CD14-positive monocyte (primary cell): ENCODE data around the gene PIP5K1B. TPM values are rescaled to one million over a fixed set of nuclear protein-coding genes. Genes with fewer than 3 reads are reported as not detected.

Experiments
- DNase-seq, 3 donors: peaks; one replicate each; pipeline ENCODE4 v3.0.0-alpha.2; 2011 to 2022
- H2AFZ ChIP-seq: 2 replicates; pipeline ENCODE4 v1.6.0; 2012; ENCODE audit warnings: mild to moderate bottlenecking, low read depth, low read length, inconsistent platforms; ENCODE audit not compliant: insufficient read depth, poor library complexity, severe bottlenecking
- H3K27ac ChIP-seq, 2 donors: 1 replicate in 1 of 2; 2 replicates in 1 of 2; pipeline ENCODE4 v1.5.1; 2012 to 2013; ENCODE audit warnings: low read length in 2 of 2, control low read depth in 1 of 2, inconsistent platforms in 1 of 2, low read depth in 1 of 2, mild to moderate bottlenecking in 1 of 2
- H3K27me3 ChIP-seq, 2 donors: one replicate each; pipeline versions ENCODE4 v1.6.0 to v1.6.1; 2011 to 2013; ENCODE audit warnings: low read length in 2 of 2; ENCODE audit not compliant: control insufficient read depth in 2 of 2, insufficient read depth in 2 of 2
- H3K36me3 ChIP-seq, 2 donors: replicated peaks in 1 of 2; 1 replicate in 1 of 2; 2 replicates in 1 of 2; pipeline versions ENCODE4 v1.5.1 to v1.6.1; 2012 to 2013; ENCODE audit warnings: low read length in 2 of 2, control low read depth in 1 of 2, inconsistent platforms in 1 of 2, mild to moderate bottlenecking in 1 of 2; ENCODE audit not compliant: insufficient read depth in 2 of 2, control insufficient read depth in 1 of 2
- H3K4me1 ChIP-seq, 2 donors: 1 replicate in 1 of 2; 2 replicates in 1 of 2; pipeline versions ENCODE4 v1.5.1 to v1.6.1; 2012 to 2013; ENCODE audit warnings: low read length in 2 of 2, control low read depth in 1 of 2, inconsistent platforms in 1 of 2, mild to moderate bottlenecking in 1 of 2, moderate library complexity in 1 of 2; ENCODE audit not compliant: insufficient read depth in 2 of 2, control insufficient read depth in 1 of 2
- H3K4me2 ChIP-seq: replicated peaks from 2 replicates; pipeline ENCODE3; 2012; ENCODE audit warnings: low read length, moderate library complexity, mild to moderate bottlenecking; ENCODE audit not compliant: poor library complexity, severe bottlenecking; ENCODE audit errors: extremely low read depth
- H3K4me3 ChIP-seq, 3 experiments: fragments of 200-600 bp in 1 of 3; sonication (generic) in 1 of 3; replicated peaks in 1 of 3; 1 replicate in 2 of 3; 2 replicates in 1 of 3; pipeline ENCODE4 v1.5.1; 2011 to 2013; ENCODE audit warnings: low read length in 3 of 3, mild to moderate bottlenecking in 3 of 3, control low read depth in 2 of 3, low read depth in 2 of 3, inconsistent platforms in 1 of 3, moderate library complexity in 1 of 3
- H3K79me2 ChIP-seq: 2 replicates; pipeline ENCODE4 v1.6.0; 2012; ENCODE audit warnings: mild to moderate bottlenecking, control low read depth, inconsistent platforms, low read length, moderate library complexity; ENCODE audit not compliant: insufficient read depth
- H3K9ac ChIP-seq: 2 replicates; pipeline ENCODE4 v1.6.0; 2017; ENCODE audit warnings: low read length, mild to moderate bottlenecking; ENCODE audit not compliant: insufficient read depth, poor library complexity, severe bottlenecking
- H3K9me3 ChIP-seq, 2 donors: replicated peaks in 1 of 2; 1 replicate in 1 of 2; 2 replicates in 1 of 2; pipeline versions ENCODE4 v1.5.1 to v1.6.1; 2012 to 2013; ENCODE audit warnings: low read length in 2 of 2, control low read depth in 1 of 2; ENCODE audit not compliant: control insufficient read depth in 1 of 2, insufficient read depth in 1 of 2
- H4K20me1 ChIP-seq: 2 replicates; pipeline ENCODE4 v1.6.0; 2012; ENCODE audit warnings: mild to moderate bottlenecking, low read length, control low read depth, moderate library complexity; ENCODE audit not compliant: insufficient read depth
- H3K27ac Mint-ChIP-seq, 7 donors: one replicate each; pipeline ENCODE4 v1.8.0; 2020; ENCODE audit warnings: mild to moderate bottlenecking in 7 of 7, mixed read lengths in 7 of 7, moderate library complexity in 6 of 7, inconsistent platforms in 2 of 7
- H3K27me3 Mint-ChIP-seq, 3 donors: one replicate each; pipeline ENCODE4 v1.8.0; 2021 to 2022; ENCODE audit warnings: low read depth in 3 of 3, mild to moderate bottlenecking in 3 of 3, mixed read lengths in 3 of 3, moderate library complexity in 3 of 3, inconsistent platforms in 1 of 3
- H3K36me3 Mint-ChIP-seq, 2 donors: one replicate each; pipeline ENCODE4 v1.8.0; 2020; ENCODE audit warnings: mixed read lengths in 2 of 2, inconsistent platforms in 1 of 2, mild to moderate bottlenecking in 1 of 2
- H3K4me1 Mint-ChIP-seq: one replicate; pipeline ENCODE4 v1.8.0; 2020; ENCODE audit warnings: mild to moderate bottlenecking, mixed read lengths
- H3K4me3 Mint-ChIP-seq, 2 donors: one replicate each; pipeline ENCODE4 v1.8.0; 2020; ENCODE audit warnings: mild to moderate bottlenecking in 2 of 2, mixed read lengths in 2 of 2, moderate library complexity in 1 of 2
- H3K9me3 Mint-ChIP-seq, 7 donors: one replicate each; pipeline ENCODE4 v1.8.0; 2020 to 2022; ENCODE audit warnings: mixed read lengths in 7 of 7, mild to moderate bottlenecking in 6 of 7, moderate library complexity in 6 of 7, inconsistent platforms in 2 of 7
- CTCF ChIP-seq: fragments of 200-600 bp; IDR thresholded peaks from one replicate; pipeline ENCODE4 v1.8.0; 2022; ENCODE audit warnings: antibody characterized with exemption, mild to moderate bottlenecking
- WGBS: methylation state at CpG from one replicate; pipeline ENCODE4 v1.1.5; 2013; ENCODE audit warnings: missing lambda C conversion rate; ENCODE audit not compliant: insufficient coverage; 5-methylcytosine and 5-hydroxymethylcytosine counted together
- intact Hi-C, 2 donors: fragments of 100-400 bp; cut with micrococcal nuclease; formaldehyde crosslinking; loops; one replicate each; pipeline versions ENCODE4 v1.15.0 to v1.15.1; 2023
- polyA plus RNA-seq, 3 donors: library from polyadenylated mRNA; depleted of rRNA in 1 of 3; unstranded in 2 of 3; stranded (reverse) in 1 of 3; fragments of 300-500 nt in 2 of 3; fragments of >200 nt in 1 of 3; fragmentation: Illumina TruSeq in 2 of 3; gene quantifications; 1 replicate in 2 of 3; 2 replicates in 1 of 3; pipeline ENCODE4 v1.2.3, GENCODE V29; 2012 to 2021

The PIP5K1B gene
- polyA plus RNA-seq, 3 donors = 0.18 to 4.1 (median 0.87) TPM

- H2AFZ ChIP-seq = no peak overlapping the region
- no peak overlapping the region for H3K9ac ChIP-seq
- no peak overlapping the region for H3K27ac ChIP-seq
- H3K9me3 ChIP-seq = no peaks in the 10 kb centered on the region
- peaks cover 11 to 19% of the 10 kb centered on the region in 2 donors for H3K27me3 ChIP-seq
- no peak overlapping the region for H3K27ac Mint-ChIP-seq
- peaks cover 32% of the 10 kb centered on the region for H3K4me1 Mint-ChIP-seq
- peaks cover 7% of the 10 kb centered on the region for H3K79me2 ChIP-seq
- H4K20me1 ChIP-seq = no peaks in the 10 kb centered on the region
- H3K36me3 ChIP-seq = no peaks in the 10 kb centered on the region
- H3K27me3 Mint-ChIP-seq = peaks cover 29 to 36% (median 31%) of the 10 kb centered on the region in 3 donors
- no peak overlapping the region for H3K4me2 ChIP-seq
- H3K36me3 Mint-ChIP-seq = peaks cover 0 to 1% of the 10 kb centered on the region in 2 donors
- H3K9me3 Mint-ChIP-seq = peaks cover 0 to 2% (median 0%) of the 10 kb centered on the region in 7 donors
- intact Hi-C loops = loop anchor here in 1 of 2 donors (10.0 kb wide), 2 partner anchors 82 to 292 kb away; a partner anchor contains a TSS
- no peak for DNase-seq
- H3K4me3 Mint-ChIP-seq = no peak overlapping the region
- no peak for TF ChIP-seq CTCF
- WGBS = 100% methylated on average over 1 of the region's 3 CpGs
- H3K4me1 ChIP-seq = peaks cover 27 to 33% of the 10 kb centered on the region in 2 donors
- H3K4me3 ChIP-seq = no peak overlapping the region
Observed at GRCh38 chr9:68702493-68702892, 2.5 kb upstream of the PIP5K1B start.

- H3K27me3 Mint-ChIP-seq = peaks cover 29 to 36% (median 34%) of the 10 kb centered on the region in 3 donors
Observed at GRCh38 chr9:68703672-68704071, 1.4 kb upstream of the PIP5K1B start.

More at GRCh38 chr9:68703672-68704071, 1.4 kb upstream of the PIP5K1B start:
- TF ChIP-seq CTCF = no peak
- no peaks in the 10 kb centered on the region for H4K20me1 ChIP-seq
- no peak overlapping the region for H3K4me3 ChIP-seq
- intact Hi-C loops = loop anchor here in 1 of 2 donors (10.0 kb wide), 2 partner anchors 81 to 291 kb away; a partner anchor contains a TSS
- H3K4me1 ChIP-seq = peaks cover 27 to 40% of the 10 kb centered on the region in 2 donors
- no peak for DNase-seq
- H3K27me3 ChIP-seq = peaks cover 13 to 19% of the 10 kb centered on the region in 2 donors
- peak overlapping the region; percentile 25 to 93 for H3K4me3 Mint-ChIP-seq
- H3K79me2 ChIP-seq = peaks cover 9% of the 10 kb centered on the region
- H3K9ac ChIP-seq = no peak overlapping the region
- H3K36me3 Mint-ChIP-seq = peaks cover 0 to 1% of the 10 kb centered on the region in 2 donors
- no CpG with 5 or more reads among the region's 6 CpGs for WGBS
- H3K9me3 ChIP-seq = no peaks in the 10 kb centered on the region
- H2AFZ ChIP-seq = no peak overlapping the region
- no peak overlapping the region for H3K27ac ChIP-seq
- no peaks in the 10 kb centered on the region for H3K36me3 ChIP-seq
- peaks cover 40% of the 10 kb centered on the region for H3K4me1 Mint-ChIP-seq
- peak overlapping the region; percentile 98 for H3K4me2 ChIP-seq
- peaks cover 0 to 2% (median 0%) of the 10 kb centered on the region in 7 donors for H3K9me3 Mint-ChIP-seq
- no peak overlapping the region for H3K27ac Mint-ChIP-seq
